Measurements from ENCODE around the gene PIEZO2.

PIEZO2 gene

DNA sequence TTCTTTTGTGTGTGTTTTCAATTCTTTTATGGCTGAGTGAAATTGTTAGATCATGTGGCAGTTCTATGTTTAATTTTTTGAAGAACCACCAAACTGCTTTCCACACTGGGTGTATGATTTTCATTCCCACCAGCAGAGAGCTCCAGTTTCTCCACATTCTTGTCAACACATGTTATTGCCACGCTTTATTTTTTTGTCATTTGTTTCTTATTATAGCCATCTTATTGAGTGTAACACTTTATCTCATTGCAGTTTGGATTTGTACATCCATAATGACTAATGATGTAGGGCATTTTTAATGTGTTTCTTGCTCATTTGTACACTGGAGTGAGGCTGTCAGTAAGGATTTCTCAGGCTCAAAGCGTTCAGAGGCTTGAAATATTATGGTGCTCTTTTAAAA, 184.2 kb downstream of the PIEZO2 start:
- Histone ChIP-seq H3K4me3 (replicated peaks; ENCODE audit: insufficient read depth, low read length) (no peak overlapping the region), H3K27me3 (ENCODE audit: insufficient read depth, poor library complexity, severe bottlenecking) (no peaks in the 10 kb centered on the region), H3K27ac (replicated peaks) (no peak overlapping the region)
- TF ChIP-seq SPI1 (IDR thresholded peaks at IDR 0.05; ENCODE audit: borderline replicate concordance, low read depth) (no peak), POLR2AphosphoS5 (IDR thresholded peaks at IDR 0.05; ENCODE audit: low read depth) (no peak), GABPA (IDR thresholded peaks at IDR 0.05; ENCODE audit: low read depth) (no peak)
- TF ChIP-seq, protein P1, sequence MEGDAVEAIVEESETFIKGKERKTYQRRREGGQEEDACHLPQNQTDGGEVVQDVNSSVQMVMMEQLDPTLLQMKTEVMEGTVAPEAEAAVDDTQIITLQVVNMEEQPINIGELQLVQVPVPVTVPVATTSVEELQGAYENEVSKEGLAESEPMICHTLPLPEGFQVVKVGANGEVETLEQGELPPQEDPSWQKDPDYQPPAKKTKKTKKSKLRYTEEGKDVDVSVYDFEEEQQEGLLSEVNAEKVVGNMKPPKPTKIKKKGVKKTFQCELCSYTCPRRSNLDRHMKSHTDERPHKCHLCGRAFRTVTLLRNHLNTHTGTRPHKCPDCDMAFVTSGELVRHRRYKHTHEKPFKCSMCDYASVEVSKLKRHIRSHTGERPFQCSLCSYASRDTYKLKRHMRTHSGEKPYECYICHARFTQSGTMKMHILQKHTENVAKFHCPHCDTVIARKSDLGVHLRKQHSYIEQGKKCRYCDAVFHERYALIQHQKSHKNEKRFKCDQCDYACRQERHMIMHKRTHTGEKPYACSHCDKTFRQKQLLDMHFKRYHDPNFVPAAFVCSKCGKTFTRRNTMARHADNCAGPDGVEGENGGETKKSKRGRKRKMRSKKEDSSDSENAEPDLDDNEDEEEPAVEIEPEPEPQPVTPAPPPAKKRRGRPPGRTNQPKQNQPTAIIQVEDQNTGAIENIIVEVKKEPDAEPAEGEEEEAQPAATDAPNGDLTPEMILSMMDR (IDR thresholded peaks at IDR 0.05; ENCODE audit: insufficient read depth, low read length) = no peak
- TF ChIP-seq, protein P2, sequence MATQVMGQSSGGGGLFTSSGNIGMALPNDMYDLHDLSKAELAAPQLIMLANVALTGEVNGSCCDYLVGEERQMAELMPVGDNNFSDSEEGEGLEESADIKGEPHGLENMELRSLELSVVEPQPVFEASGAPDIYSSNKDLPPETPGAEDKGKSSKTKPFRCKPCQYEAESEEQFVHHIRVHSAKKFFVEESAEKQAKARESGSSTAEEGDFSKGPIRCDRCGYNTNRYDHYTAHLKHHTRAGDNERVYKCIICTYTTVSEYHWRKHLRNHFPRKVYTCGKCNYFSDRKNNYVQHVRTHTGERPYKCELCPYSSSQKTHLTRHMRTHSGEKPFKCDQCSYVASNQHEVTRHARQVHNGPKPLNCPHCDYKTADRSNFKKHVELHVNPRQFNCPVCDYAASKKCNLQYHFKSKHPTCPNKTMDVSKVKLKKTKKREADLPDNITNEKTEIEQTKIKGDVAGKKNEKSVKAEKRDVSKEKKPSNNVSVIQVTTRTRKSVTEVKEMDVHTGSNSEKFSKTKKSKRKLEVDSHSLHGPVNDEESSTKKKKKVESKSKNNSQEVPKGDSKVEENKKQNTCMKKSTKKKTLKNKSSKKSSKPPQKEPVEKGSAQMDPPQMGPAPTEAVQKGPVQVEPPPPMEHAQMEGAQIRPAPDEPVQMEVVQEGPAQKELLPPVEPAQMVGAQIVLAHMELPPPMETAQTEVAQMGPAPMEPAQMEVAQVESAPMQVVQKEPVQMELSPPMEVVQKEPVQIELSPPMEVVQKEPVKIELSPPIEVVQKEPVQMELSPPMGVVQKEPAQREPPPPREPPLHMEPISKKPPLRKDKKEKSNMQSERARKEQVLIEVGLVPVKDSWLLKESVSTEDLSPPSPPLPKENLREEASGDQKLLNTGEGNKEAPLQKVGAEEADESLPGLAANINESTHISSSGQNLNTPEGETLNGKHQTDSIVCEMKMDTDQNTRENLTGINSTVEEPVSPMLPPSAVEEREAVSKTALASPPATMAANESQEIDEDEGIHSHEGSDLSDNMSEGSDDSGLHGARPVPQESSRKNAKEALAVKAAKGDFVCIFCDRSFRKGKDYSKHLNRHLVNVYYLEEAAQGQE (IDR thresholded peaks at IDR 0.05; ENCODE audit: insufficient replicate concordance, low read depth) = no peak
- no peak for DNase-seq (ENCODE audit: low read depth in 1 of 2, low spot score in 1 of 2)

DNA sequence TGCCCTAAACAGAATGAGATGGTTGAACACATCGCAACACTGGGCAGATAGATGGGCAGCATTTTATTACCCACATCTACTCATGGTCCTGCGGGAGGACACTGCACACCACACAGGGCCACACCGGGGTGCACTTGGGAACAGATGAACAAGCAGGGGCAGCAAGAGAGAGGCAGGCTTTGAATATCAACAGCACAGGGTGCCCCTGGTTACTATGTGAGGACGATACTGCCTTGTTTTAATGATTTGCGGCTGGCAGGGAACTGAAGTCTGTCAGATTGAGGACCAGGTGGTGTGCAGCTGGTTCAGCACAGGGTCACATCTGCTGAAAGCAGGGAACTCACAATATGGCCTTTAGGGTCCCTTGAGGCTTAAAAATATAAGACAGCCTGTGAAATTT, 195.7 kb downstream of the PIEZO2 start:
- Histone ChIP-seq H3K27me3 (ENCODE audit: insufficient read depth, poor library complexity, severe bottlenecking) (no peaks in the 10 kb centered on the region), H3K4me3 (replicated peaks; ENCODE audit: insufficient read depth, low read length) (no peak overlapping the region), H3K27ac (replicated peaks) (no peak overlapping the region)
- TF ChIP-seq POLR2AphosphoS5 (IDR thresholded peaks at IDR 0.05; ENCODE audit: low read depth) (no peak), GABPA (IDR thresholded peaks at IDR 0.05; ENCODE audit: low read depth) (no peak), SPI1 (IDR thresholded peaks at IDR 0.05; ENCODE audit: borderline replicate concordance, low read depth) (no peak)
- TF ChIP-seq, protein P1 (IDR thresholded peaks at IDR 0.05; ENCODE audit: insufficient read depth, low read length) = no peak
- TF ChIP-seq, protein P2 (IDR thresholded peaks at IDR 0.05; ENCODE audit: insufficient replicate concordance, low read depth) = no peak
- DNase-seq (ENCODE audit: low read depth in 1 of 2, low spot score in 1 of 2) = no peak

DNA sequence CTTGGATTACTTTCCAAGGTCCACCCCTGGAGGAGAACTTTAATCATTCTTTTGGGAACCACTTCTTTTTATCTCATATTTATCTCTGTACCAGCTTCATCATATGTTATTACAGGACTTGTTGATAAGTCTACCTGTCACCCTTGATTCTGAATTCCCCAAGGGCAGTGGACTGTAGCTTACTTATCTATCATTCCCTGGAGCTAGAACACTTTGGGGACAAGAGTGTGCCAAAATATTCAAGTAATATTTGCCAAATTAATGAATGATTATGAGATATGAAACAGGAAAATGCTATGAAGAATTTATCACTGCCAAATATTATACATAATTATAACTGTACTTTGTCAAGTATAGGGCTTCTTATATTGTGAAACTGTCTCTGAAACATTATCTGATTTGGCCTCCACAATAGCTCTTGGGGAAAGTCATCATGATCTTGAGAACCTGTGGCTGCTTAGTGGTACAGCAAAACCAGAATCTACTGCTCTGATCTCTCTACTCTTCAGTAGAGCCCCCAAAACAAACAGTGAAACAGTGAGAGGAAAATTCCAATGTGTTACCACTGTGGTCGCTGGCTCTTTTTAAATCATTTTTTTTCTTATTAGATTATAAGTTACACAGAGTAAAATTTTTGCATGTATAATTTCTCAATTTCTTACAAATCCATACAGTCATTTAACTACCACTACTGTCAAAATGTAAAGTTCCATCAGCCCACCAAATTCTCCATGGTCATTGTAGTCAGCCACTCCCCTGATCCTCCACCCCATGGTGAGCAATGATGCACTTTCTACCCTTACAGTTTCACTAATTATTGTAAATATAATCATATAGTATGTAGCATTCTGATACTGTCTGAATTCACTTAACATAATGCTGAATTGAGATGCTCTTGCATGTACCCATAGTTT, 197.5 kb downstream of the PIEZO2 start:
- Histone ChIP-seq H3K4me3 (replicated peaks; ENCODE audit: insufficient read depth, low read length) (no peak overlapping the region), H3K27ac (replicated peaks) (no peak overlapping the region), H3K27me3 (ENCODE audit: insufficient read depth, poor library complexity, severe bottlenecking) (no peaks in the 10 kb centered on the region)
- no peak for DNase-seq (ENCODE audit: low read depth in 1 of 2, low spot score in 1 of 2)
- no peak for TF ChIP-seq GABPA (IDR thresholded peaks at IDR 0.05; ENCODE audit: low read depth)
- no peak for TF ChIP-seq SPI1 (IDR thresholded peaks at IDR 0.05; ENCODE audit: borderline replicate concordance, low read depth)
- TF ChIP-seq, protein P1 (IDR thresholded peaks at IDR 0.05; ENCODE audit: insufficient read depth, low read length) = no peak
- no peak for TF ChIP-seq POLR2AphosphoS5 (IDR thresholded peaks at IDR 0.05; ENCODE audit: low read depth)
- TF ChIP-seq, protein P2 (IDR thresholded peaks at IDR 0.05; ENCODE audit: insufficient replicate concordance, low read depth) = no peak
